Activated naive CD8-positive, alpha-beta T cell treated with anti-CD3 and anti-CD28 coated beads, Interleukin-2, amount 50 U/mL, for 16 hours (primary cell): Measurements from ENCODE around the gene GFRA1.

Experiments
- DNase-seq: peaks from one replicate; pipeline ENCODE4 v3.0.0-alpha.2; 2020; ENCODE audit warnings: low read depth, low spot score

GFRA1 gene

DNA sequence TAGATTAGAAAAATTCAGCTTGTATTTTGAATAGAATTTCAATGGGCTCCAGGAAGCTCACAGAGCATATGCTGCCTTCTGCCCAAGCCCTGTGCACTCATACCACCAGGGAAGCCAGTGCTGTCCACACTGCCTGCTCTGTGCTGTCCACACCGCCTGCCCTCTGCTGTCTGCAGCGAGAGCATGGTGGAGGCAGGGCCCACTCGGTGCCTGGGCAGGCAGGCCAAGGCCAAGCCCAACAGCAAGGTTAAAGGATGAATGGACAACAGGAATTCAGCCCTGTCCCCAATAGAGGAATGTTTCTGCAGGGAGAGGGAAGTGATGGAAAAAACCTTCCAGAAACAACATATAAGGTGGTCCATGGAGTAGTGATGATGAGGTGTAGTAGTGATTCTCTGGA, 146.8 kb downstream of the GFRA1 start:
- no peak for DNase-seq

DNA sequence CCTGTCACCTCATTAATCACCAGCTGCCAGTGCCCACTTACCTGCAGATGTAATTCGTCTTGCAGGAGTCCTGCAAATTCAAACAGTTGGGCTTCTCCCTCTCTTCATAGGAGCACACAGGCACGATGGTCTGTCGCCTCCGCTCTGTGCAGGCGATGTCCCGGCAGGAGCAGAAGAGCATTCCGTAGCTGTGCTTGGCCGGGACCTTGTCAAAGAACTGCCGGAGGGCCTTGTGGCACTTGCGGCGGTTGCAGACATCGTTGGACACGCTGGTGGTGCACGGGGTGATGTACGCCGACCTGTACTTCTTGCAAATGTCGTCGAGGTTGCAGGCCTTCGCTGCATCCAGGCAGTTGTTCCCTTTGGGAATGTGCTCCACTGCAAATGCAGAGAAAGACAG, 147.8 kb downstream of the GFRA1 start:
- no peak for DNase-seq

DNA sequence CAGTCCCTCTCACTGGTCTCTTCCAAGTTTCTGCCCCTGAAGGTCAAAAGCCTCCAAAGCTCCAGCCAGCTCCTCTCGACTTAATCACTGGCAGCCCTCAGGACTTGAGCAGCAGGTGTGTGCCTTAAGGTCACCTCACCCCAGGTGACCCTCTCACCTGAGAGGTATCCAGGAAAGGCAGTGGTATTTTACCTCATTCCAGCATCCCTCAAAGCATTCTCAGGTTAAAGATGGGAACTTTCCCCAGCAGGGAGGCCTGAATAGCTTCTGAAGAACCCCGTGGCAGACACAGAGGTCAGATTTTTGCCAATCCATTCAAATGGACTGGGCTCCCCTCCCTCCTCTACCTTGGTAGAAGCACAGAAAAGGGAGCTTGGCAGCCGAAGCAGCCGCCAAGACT, 148.2 kb downstream of the GFRA1 start:
- DNase-seq = no peak

DNA sequence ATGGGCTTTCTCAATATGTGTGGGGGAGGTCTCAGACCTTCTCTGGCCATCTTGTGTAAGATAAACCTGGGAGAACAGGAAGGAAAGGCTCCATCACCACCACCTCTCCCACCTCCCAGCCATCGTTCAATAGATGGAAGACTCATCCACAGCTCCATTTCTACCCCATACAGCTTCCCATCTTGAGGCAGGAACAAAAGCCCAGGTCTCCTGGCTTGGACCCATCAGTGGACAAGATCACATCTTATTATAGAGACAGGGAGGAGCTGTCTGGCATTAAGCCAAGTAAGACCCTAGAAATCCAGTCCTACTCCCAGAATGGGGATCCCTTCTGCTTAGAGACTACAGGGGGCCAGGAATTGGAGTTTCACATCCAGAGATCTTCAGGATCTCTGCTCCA, 150.3 kb downstream of the GFRA1 start:
- no peak for DNase-seq

DNA sequence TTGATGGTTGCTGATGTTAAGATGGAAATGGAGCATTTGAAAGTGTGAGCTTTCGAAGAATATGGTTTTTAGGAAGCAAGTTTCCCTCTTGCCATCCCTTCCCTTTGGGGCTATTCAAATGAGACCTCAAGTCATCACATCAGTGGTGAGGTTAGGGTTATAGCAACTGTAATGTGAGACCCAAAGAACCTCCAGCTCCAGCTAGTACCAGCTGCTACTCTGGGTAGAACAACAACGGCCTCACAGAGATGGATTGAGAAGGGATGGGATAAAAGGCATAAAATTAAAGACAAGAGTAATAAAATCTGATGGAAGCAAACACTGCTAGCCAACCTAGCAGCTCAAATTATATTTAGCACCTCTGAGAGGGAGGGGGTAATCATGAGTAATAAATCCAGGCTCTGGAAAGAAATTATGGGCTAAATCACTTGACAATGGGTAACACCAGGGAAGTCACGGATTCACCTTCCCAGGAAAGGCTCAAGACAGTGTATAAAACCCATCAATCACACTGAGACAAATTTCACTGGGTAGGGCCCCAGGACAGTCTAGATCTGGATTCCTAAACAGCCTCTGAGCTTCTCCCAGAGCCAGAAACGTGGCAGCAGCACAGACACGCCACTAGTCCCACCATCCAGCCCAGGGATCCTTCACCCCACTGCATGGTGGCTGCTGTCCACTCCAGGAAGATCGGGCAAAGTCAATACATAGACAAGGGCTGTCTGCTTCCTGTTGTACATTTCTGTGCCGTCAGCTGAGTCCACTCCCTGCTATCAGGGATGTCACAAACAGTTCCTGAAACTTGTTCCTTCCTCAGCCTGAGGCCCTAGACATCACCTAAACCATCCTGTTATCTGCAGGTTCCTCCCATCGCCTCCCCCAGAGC, 151.1 kb downstream of the GFRA1 start:
- no peak for DNase-seq

DNA sequence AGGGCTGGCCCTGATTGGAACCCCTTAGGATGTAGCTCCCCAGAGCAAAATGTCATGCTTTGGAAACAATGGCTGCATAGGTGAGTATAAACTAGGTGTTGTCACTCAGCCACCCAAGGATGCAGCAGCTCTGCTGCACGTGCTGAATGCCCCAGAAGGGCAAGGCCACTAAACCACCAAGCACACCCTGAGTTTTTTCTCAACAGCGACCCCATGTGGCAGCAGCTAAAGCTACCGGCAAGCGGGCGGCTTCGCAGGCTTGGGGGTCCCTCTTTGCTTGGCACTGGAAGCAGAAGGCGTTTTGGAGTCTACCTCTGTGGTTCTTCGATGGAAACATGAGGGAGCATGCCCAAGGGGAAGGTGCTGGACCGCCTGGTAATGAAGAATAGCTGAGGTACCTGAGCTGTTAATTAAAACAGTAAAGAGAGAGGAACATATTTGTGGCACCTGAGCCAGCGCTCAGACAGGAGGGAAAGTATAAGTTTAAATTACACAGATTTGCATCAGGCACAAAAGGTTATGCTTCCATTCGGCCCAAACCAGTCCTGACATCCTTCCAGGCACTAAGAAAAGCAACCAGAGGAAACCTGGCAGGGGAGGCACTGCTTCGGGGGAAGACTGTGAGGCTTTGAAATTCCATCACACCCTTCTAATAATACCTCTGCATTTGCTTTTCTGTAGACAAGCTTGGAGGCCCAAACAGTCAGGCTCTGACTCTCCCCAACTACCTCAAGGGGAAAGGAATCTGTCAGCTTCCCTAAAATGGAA, 152.1 kb downstream of the GFRA1 start:
- no peak for DNase-seq

DNA sequence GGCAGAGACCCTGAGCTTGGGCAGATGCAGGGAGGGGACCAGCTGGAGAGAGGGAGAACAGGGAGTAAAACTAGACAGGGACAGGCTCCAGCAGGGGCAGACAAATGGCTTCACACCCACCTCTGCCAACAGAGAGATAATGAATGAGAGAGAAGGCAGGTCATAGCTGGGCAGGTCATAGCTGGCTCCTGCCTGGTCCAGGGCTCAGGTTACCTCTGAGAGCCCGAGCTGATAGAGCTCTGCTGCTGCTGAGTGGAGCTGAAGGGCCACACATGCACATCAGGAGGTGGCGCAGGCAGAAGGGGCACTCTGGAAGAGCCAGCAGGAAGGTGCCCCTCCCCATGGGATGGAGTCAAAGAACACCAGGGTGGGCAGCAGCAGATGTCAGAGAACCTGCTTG, 154.2 kb downstream of the GFRA1 start:
- DNase-seq = no peak

DNA sequence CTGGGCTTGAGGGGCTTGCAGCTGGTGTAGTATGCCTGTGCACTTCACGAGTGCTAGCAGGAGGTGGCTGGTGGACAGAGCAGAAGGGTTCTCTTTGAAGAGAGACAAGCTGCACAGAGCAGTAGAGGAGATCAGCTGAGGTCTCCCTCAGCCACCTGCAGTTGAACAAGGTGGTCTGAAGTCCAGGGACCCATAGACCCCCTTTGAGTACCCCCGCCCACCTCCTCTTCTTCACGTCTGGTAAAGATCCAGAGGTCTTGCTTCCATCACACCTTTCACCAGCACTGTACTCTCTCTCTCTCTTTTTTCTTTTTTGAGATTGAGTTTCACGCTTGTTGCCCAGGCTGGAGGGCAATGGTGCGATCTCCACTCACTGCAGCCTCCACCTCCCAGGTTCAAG, 157.2 kb downstream of the GFRA1 start:
- no peak for DNase-seq

DNA sequence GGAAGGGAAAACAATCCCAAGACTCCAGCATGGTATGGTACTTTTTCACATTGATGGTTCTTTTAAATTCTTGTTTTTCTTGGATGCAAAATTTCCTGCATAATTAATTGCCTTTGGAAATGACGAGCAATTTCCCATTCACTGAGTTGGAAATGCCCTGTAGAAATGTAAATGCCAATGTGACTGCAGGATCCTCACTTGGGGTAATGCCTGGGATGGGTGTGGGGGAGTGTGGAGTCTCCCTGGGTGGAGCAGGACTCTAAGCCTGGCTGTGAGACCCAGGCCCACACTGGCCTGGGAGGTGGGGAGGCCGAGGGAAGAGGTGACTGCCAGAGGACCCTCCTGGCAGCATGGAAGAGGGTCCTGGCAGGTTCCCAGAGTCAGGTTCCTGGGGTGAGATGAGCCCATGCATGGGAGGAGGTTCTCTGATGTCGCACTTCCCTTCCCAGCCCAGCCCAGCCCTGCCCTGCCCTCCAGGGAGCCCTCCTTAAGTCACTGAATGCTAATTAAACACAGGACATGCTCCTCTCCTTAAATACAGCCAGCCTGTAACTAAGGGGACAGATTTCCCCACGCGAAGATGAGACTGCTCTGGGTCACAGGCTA, 157.9 kb downstream of the GFRA1 start:
- DNase-seq = no peak

DNA sequence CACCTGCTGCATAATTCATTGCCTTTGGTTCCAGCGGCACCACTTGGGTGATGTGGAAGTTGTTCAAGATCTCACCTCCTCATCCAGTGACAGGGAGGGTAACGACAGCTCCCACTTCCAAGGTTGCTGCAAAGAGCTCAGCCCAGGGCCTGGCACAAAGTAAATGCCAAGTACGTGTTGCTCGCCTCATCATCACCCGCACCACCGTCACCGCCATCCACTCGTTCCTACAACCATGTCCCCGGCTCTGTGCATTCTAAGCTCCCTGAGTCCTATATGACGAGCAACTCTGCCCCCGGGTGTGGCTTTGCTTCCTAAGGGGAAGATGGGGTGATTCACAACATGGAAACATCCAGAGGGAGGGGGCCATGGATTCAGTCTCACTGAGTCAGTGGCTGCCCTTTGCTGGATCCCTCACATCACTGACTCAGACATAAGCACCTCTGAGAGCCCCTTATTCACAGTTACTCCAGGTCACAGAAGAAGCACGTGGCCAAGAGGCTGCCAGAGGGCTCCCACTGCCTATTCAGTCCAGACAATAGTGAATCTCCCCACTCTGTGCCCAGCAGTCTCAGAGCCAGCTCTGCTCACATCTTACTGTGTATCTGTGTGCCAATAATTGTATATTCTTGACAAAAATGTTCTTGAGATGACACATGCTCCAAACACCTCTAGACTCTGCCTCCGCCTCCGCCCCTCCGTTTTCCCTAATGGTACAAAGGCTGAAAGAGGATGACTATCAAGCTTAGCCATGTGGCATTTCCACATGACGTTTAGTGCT, 159.1 kb downstream of the GFRA1 start:
- no peak for DNase-seq

DNA sequence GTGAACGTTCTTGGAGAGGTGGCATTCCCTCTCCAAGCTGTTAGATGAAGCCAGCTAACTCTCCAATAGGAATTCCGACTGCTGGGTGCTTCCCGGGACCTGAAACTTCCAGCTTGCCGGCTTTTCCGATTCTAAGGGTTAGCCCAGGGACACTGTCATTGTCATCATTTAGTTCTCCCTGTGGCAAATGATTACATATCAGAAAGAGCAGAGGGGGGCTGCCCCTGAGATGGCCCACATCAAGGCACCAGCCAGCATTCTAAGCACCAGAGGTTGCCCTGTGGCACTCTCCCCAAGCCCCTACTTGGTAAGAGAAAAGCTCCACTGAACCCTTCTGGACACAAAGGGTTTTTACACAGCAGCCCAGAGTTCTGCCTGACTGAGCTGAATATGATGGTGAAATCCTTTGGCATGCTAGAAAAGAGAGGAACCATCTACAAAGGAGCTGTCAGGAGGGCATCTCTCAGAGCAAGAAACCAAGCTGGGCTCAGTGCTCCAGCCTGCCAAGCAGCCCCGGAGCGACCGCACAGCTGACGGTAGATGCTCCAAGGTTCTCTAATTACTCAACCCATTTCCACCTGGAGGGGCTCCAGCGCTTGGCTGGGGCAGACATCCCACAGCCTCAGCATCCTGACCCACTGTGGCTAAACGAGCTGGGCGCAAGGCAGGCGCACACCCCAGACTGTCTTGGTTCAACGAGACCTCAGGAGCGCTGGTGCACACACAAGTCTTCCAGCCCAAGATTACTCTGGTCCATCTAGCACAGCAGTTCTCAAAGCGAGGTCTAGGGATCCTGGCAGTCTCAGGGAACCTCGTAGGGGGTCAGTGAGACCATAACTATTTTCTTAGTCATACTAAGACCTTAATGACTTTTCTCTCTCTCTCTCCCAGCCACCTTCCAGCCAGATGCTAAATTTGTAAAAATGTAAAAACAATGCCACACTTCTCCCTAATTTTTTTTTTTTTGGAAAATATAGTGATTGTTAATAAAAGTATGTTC, 160.5 kb downstream of the GFRA1 start:
- no peak for DNase-seq

DNA sequence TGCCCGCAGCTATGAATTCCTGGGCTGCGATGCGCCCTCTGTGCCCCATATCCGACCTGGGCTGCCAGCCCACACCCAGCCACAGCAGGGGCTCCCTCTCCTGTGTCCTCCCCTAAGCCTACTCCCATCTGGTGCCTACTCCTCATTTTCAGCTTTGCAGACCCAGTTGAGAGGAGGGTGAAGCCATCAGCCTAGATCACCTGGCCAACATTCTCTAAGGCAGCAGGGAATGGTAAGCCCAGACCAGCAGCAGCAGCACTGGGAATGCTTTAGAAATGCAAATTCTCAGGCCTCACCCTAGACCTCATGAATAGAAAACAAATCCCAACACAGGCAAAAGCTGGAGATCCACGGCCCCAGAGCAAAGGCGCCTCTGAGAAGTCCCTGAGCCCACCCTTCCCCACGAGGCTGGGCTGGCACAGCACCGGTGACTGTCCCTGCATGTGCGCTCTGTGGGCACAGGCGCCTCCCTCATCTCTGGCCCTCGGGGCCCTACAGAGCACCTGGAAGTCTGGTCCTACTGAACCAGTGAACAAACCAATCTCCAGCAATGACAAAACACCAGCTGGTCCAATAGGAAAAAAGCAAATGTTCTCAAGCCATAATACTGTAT, 161.4 kb downstream of the GFRA1 start:
- no peak for DNase-seq

DNA sequence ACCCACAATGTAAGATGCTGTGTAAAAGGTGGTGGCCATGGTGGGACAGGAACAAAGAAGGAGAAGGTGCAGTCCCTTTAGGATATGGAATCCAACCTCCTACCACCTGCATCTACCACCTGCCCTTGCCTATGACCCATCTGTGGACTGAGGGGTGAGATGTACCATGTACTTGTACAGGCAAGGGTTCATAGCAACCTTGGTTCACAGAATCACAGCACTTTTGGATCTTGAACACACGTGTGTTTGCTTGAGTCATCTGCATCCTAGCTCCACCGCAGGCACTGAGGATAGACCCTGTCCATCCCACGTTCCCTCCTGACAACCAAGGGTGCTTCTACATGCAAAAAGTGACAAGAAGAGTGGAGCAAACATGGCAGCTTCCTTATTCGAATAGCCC, 162.3 kb downstream of the GFRA1 start:
- DNase-seq = no peak

DNA sequence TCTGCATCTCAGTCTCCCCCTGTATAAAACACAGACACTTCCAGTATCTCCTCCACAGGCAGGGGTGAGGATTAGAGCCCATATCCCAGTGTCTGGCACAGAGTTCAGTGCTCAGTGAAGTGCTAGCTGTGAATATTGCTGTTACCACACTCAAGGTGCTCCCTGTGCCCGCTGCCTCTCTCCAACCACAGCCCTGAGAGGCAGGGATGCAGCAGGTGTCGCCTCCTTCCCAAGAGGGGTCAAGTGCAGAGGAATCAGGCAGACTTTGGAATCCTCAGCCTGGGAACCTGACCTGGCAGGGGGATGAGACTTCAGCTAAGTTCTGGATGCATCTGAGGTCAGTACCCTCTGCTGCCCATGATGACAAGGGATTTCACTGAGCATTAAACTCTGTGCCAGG, 163.1 kb downstream of the GFRA1 start:
- DNase-seq = no peak

DNA sequence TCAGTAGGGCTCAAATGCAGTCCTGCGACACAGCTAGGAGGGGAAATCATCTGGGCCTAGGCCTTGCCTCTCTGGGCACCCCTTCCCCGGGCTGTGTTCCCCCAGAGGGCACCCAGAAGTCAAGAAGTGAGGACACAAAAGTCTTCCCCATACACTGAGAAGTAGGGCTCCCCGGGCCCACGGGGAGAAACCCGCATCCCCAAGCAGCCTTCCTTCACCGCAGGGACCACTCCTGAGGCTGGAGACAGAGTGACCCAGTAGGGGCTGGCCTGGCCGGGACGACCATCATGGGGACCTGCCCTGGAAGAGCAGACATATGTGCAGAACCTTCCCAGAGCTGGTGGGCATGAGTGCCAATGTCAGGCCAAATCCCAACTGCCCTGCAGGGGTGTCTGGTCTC, 163.5 kb downstream of the GFRA1 start:
- DNase-seq = no peak

DNA sequence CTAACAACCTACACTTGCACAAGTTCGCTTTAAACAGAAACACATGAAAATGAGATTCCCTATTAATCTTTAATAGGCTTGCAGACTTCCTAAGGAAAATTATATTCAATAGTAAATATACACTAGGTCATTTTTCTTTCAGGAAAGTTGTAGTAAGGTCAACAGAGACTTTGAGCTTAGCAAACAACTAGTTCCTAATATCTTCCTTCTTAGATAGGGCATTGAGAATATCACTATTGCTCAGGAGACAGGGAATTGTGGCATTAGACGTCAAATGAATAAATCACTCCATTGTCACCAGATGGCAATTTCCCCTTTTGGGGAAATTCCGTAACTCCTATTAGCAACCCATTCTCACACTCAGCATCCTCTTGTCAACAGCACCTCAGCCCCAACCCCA, 164.9 kb downstream of the GFRA1 start:
- no peak for DNase-seq

DNA sequence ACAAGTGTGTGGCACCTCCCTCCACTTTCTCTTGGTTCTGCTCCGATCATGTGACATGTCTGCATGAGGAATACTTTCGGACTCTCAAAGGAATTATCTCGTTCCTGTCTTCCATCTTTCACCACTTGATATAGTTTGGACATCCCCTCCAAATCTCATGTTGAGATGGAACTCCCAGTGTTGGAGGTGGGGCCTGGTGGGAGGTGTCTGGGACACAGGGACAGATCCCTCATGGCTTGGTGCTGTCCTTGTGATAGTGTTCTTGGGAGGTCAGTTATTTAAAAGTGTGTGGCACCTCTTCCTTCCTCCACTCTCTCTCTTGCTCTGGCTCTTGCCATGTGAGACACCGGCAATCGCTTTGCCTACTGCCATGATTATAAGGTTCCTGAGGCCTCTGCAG, 166.4 kb downstream of the GFRA1 start:
- DNase-seq = no peak

DNA sequence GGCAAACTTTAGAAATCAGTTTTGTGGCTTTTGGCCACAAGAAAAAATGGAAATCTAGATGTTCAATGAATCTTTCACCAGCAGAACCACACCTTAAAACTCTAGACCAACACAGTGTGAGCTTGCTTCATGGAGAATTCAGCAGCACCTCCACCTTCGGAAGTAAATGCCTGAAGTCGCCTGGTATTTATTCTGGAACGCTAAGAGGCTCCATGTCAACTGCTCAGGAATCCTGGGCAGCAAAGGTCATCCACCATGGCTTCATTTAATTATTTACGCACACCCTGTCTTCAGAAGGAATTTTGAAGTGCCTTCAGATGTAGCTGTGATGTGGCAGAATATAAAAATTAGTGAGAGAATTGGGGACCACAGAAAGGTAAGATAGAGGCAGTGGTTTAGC, 167.7 kb downstream of the GFRA1 start:
- no peak for DNase-seq

DNA sequence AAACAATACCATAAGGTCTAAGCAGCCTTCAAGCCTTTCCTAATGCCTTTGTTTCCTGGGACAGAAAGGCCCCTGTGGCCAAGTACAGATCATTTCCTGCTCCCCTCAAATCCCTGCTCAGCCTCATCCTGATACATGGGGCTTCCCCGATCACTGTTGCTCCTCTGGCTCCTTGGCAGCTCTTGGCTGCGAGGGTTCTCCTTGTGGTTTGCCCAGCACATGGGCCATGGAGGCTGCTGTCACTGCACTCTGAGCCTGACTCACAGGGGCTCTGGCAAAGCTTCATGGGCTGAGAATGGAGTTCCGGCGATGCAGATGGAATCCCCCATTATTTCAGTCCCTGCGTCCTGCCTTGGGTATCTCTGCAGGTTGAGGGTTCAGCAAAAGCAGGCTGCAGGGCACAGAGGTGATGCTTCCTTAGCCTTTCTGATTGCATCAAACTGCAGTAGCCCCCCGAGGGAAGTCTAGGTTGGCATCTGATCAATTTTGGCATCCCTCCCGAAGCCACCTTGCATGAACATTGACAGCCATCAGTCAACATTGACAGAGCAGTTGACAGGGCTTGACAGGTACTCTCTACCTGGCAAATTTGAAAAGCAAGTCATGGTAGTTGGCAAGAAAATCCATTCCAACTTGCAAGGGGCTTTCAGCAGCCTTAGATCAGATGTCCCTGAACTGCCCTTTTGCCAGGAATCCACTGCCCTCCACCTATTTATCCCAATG, 168.6 kb downstream of the GFRA1 start:
- DNase-seq = no peak

DNA sequence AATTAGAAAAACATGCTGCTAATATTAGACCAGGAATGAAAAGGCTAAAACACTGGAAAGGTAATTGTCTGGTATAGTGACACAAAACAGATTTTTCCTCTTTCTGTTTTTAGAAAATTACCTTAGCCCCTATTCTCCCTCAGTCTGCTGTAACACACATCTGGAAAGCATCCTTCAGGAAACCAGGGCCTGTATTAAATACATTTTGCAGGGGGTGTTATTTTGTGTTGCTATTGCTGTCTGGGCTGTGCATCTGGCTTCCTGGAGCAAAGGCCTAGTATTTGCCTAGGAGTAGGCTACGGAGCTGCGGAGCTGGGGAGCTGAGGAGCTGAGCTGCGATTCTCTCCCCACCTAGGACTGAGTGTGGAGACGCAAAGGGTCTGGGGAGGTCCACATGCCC, 169.3 kb downstream of the GFRA1 start:
- DNase-seq = no peak
